HepG2 (cell line): Measurements from ENCODE around the gene PMAIP1. TPM values are rescaled to one million over a fixed set of nuclear protein-coding genes. Genes with fewer than 3 reads are reported as not detected.
"Not testable (repeated sequence)": the region's sequence is repeated elsewhere in the genome, so short reads cannot be mapped to it uniquely, and the experiment has no call there.

Source experiments
- ATAC-seq: fragments of 200-7000 bp; cut with Tn5 transposase; 3 replicates; pipeline ENCODE4 v1.9.1; 2020; ENCODE audit warnings: mild to moderate bottlenecking, moderate library complexity
- BruUV-seq: library from RNA; stranded (reverse); fragments of 400-500 nt; replicated peaks from 2 replicates; lab custom pipeline; 2021; lab: Mats Ljungman, UMichigan
- CTCF ChIA-PET: fragments of 300-600 bp; formaldehyde crosslinking; extraction: SDS; loops from one replicate; lab custom pipeline; 2021; ENCODE audit warnings: low total read pairs, inconsistent platforms, low intra/inter-chr PET ratio; lab: Yijun Ruan, JAX
- POLR2A ChIA-PET: fragments of 350-600 bp; sonication (Branson Sonifier 250); formaldehyde crosslinking; loops from one replicate; lab custom pipeline; 2020; ENCODE audit warnings: antibody characterized with exemption, inconsistent platforms; lab: Yijun Ruan, JAX
- DNase-seq: peaks from one replicate; pipeline ENCODE4 v3.0.0-alpha.2; 2015; ENCODE audit warnings: low spot score
- FAIRE-seq: peaks from 3 replicates; lab custom pipeline; 2011; peaks lifted over from hg19 to GRCh38; lab: Jason Lieb, UNC
- H2AFZ ChIP-seq: one replicate; pipeline ENCODE4 v1.6.1; 2011; ENCODE audit warnings: low read length, inconsistent platforms
- H3K27ac ChIP-seq: fragments of 300-600 bp; 3 replicates; pipeline ENCODE4 v1.8.0; 2011; ENCODE audit warnings: mixed run types, mild to moderate bottlenecking, mixed read lengths, low read length, inconsistent platforms; ENCODE audit not compliant: insufficient read depth; ENCODE audit errors: extremely low read length
- H3K27me3 ChIP-seq, 2 experiments: fragments of 200-600 bp in 1 of 2; 2 replicates in 1 of 2; 3 replicates in 1 of 2; pipeline versions ENCODE4 v1.6.0 to v1.8.0; 2011; ENCODE audit warnings: low read length in 2 of 2, mild to moderate bottlenecking in 2 of 2, moderate library complexity in 2 of 2, inconsistent platforms in 1 of 2; ENCODE audit not compliant: insufficient read depth in 2 of 2, control insufficient read depth in 1 of 2
- H3K36me3 ChIP-seq, 2 experiments: fragments of 200-600 bp in 1 of 2; replicated peaks in 1 of 2; 2 replicates in 1 of 2; 3 replicates in 1 of 2; pipeline versions ENCODE4 v1.5.1 to v1.8.0; 2011; ENCODE audit warnings: low read length in 2 of 2, inconsistent platforms in 1 of 2; ENCODE audit not compliant: insufficient read depth in 2 of 2, control insufficient read depth in 1 of 2
- H3K4me1 ChIP-seq: 2 replicates; pipeline ENCODE4 v1.5.1; 2012; ENCODE audit warnings: low read length, inconsistent platforms; ENCODE audit not compliant: insufficient read depth
- H3K4me2 ChIP-seq: 2 replicates; pipeline ENCODE4 v1.6.0; 2011; ENCODE audit warnings: low read depth, low read length, inconsistent platforms
- H3K4me3 ChIP-seq, 3 experiments: fragments of 200-600 bp in 1 of 3; sonication (generic), shearing (Covaris generic) in 1 of 3; replicated peaks in 1 of 3; 2 replicates each; pipeline ENCODE4 v1.5.1; 2011 to 2016; ENCODE audit warnings: low read length in 3 of 3, inconsistent platforms in 2 of 3, low read depth in 2 of 3, mild to moderate bottlenecking in 2 of 3, control low read depth in 1 of 3, mixed read lengths in 1 of 3; ENCODE audit not compliant: insufficient read depth in 1 of 3
- H3K79me2 ChIP-seq: one replicate; pipeline ENCODE4 v1.6.1; 2011; ENCODE audit warnings: low read length, inconsistent platforms; ENCODE audit not compliant: insufficient read depth
- H3K9ac ChIP-seq: 2 replicates; pipeline ENCODE4 v1.6.0; 2011; ENCODE audit warnings: mild to moderate bottlenecking, low read depth, low read length, inconsistent platforms; ENCODE audit not compliant: insufficient read depth
- H3K9me3 ChIP-seq: 2 replicates; pipeline ENCODE4 v1.5.1; 2012; ENCODE audit warnings: mild to moderate bottlenecking, low read length
- H4K20me1 ChIP-seq: 2 replicates; pipeline ENCODE4 v1.6.0; 2011; ENCODE audit warnings: inconsistent platforms, mild to moderate bottlenecking, low read length, moderate library complexity; ENCODE audit not compliant: insufficient read depth
- ARNTL ChIP-seq: sonication (generic); formaldehyde crosslinking; IDR thresholded peaks from 2 replicates; pipeline ENCODE4 v1.4.0; 2020; ENCODE audit warnings: mild to moderate bottlenecking, missing genetic modification reagents
- ATAD3A ChIP-seq: sonication (generic); formaldehyde crosslinking; IDR thresholded peaks from 2 replicates; pipeline ENCODE4 v1.4.0; 2020; ENCODE audit warnings: missing genetic modification reagents
- FOSL1 ChIP-seq: sonication (generic); formaldehyde crosslinking; IDR thresholded peaks from 2 replicates; pipeline ENCODE4 v1.9.0; 2021; ENCODE audit warnings: missing genetic modification reagents, borderline replicate concordance
- FOXM1 ChIP-seq: sonication (generic); formaldehyde crosslinking; IDR thresholded peaks from 2 replicates; pipeline ENCODE4 v1.5.0; 2020; ENCODE audit warnings: missing genetic modification reagents
- FOXP1 ChIP-seq, 2 experiments: fragments of 450-650 bp in 1 of 2; IDR thresholded peaks; 2 replicates each; pipeline ENCODE4 v1.6.1; 2017 to 2018; ENCODE audit warnings: antibody characterized with exemption in 1 of 2
- HNRNPK ChIP-seq: fragments of 200-400 bp; formaldehyde crosslinking; IDR thresholded peaks from 2 replicates; pipeline ENCODE4 v1.6.1; 2018; ENCODE audit warnings: low read length, low read depth, moderate library complexity, mild to moderate bottlenecking; ENCODE audit not compliant: poor library complexity, severe bottlenecking
- KLF6 ChIP-seq: IDR thresholded peaks from 2 replicates; pipeline ENCODE4 v1.8.0; 2016; ENCODE audit warnings: missing biosample characterization, missing genetic modification reagents
- MIER3 ChIP-seq: IDR thresholded peaks from 2 replicates; pipeline ENCODE4 v1.6.1; 2016; ENCODE audit warnings: missing compliant biosample characterization, borderline replicate concordance
- SIX4 ChIP-seq: sonication (generic); formaldehyde crosslinking; IDR thresholded peaks from 2 replicates; pipeline ENCODE4 v1.4.0; 2020; ENCODE audit warnings: missing genetic modification reagents
- ZNF543 ChIP-seq: sonication (generic); formaldehyde crosslinking; IDR thresholded peaks from 2 replicates; pipeline ENCODE4 v1.4.0; 2020; ENCODE audit warnings: mild to moderate bottlenecking, missing genetic modification reagents
- ZNF724P ChIP-seq: sonication (generic); formaldehyde crosslinking; IDR thresholded peaks from 2 replicates; pipeline ENCODE4 v1.8.0; 2022; ENCODE audit warnings: missing genetic modification reagents, borderline replicate concordance
- ZNF780A ChIP-seq: sonication (generic); formaldehyde crosslinking; IDR thresholded peaks from 2 replicates; pipeline ENCODE4 v1.8.0; 2022; ENCODE audit warnings: mild to moderate bottlenecking, missing genetic modification reagents, moderate library complexity
- WGBS: methylation state at CpG from one replicate; pipeline ENCODE4 v1.1.6; 2017; ENCODE audit warnings: low lambda C conversion rate; 5-methylcytosine and 5-hydroxymethylcytosine counted together
- in situ Hi-C: cut with HindIII; loops from 2 replicates; pipeline ENCODE4 v1.10.0; 2017; ENCODE audit warnings: low pct_unique_long_range_greater_than_20kb; ENCODE audit not compliant: extremely low pct_ligation_motif_present
- intact Hi-C: fragments of 100-400 bp; cut with micrococcal nuclease; formaldehyde crosslinking; loops from one replicate; pipeline ENCODE4 v1.10.0; 2022; ENCODE audit not compliant: unreplicated experiment
- polyA plus RNA-seq, 8 experiments: library from polyadenylated mRNA; depleted of rRNA in 3 of 8; stranded (reverse) in 7 of 8; unstranded in 1 of 8; fragments of >200 nt; fragmentation: Illumina TruSeq in 4 of 8; extraction: Trizol in 4 of 8; gene quantifications; 2 replicates each; pipeline versions ENCODE4 v1.2.1 to v1.2.3, GENCODE V29; 2011 to 2016; ENCODE audit warnings: low read depth in 4 of 8, missing spikeins in 1 of 8, mixed read lengths in 1 of 8; ENCODE audit not compliant: insufficient read depth in 1 of 8
- total RNA-seq, 5 experiments: library from RNA; depleted of rRNA; stranded (reverse); fragments of >200 nt; fragmentation: Illumina TruSeq; extraction: Trizol; gene quantifications; 2 replicates each; pipeline ENCODE4 v1.2.3, GENCODE V29; 2016; ENCODE audit warnings: low read depth in 1 of 5
- TF ChIP-seq, protein P1 (sequence below): sonication (generic); formaldehyde crosslinking; conservative IDR thresholded peaks from 2 replicates; pipeline ENCODE4 v1.8.0; 2022; ENCODE audit warnings: low read depth, missing genetic modification reagents

Gene PMAIP1
- total and polyA plus RNA-seq, 2 of the 13 experiments (the other 11 are each of a cell fraction or from before 2014, with no cell fraction given): 1.5 to 1.7 TPM

DNA sequence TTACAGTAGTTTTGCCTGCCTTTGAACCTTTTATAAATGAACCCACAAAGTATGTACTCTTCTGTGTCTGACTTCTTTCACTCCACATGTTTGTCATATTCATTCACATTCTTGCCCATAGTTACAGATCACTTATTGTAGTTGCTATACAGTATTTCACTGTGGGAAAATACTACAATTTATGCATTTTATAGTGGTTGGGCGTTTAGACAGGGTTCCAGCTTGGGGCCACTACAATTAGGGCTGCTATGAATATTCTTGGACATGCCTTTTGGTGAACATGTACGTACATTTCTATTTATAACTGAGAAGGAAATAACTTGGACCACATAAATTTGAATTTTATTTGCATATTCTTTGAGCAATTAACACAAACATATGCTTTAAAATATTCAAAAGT, 15.4 kb upstream of the PMAIP1 start:
- BruUV-seq: no TSS peak
- Histone ChIP-seq H3K9ac (no peak overlapping the region), H3K9me3 (no peaks in the 10 kb centered on the region), H3K4me2 (no peak overlapping the region), H4K20me1 (no peaks in the 10 kb centered on the region), H3K79me2 (no peaks in the 10 kb centered on the region), H2AFZ (no peak overlapping the region), H3K4me1 (peaks cover 21% of the 10 kb centered on the region), H3K4me3 (no peak overlapping the region), H3K36me3 (no peaks in the 10 kb centered on the region), H3K27me3 (no peaks in the 10 kb centered on the region), H3K27ac (no peak overlapping the region)
- in situ Hi-C loops: no loop called here
- TF ChIP-seq, protein P1, sequence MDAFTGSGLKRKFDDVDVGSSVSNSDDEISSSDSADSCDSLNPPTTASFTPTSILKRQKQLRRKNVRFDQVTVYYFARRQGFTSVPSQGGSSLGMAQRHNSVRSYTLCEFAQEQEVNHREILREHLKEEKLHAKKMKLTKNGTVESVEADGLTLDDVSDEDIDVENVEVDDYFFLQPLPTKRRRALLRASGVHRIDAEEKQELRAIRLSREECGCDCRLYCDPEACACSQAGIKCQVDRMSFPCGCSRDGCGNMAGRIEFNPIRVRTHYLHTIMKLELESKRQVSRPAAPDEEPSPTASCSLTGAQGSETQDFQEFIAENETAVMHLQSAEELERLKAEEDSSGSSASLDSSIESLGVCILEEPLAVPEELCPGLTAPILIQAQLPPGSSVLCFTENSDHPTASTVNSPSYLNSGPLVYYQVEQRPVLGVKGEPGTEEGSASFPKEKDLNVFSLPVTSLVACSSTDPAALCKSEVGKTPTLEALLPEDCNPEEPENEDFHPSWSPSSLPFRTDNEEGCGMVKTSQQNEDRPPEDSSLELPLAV (CRISPR knock-in tag): no peak
- CTCF ChIA-PET: no interaction called here
- POLR2A ChIA-PET: no interaction called here
- ATAC-seq (no peak), DNase-seq (no peak), FAIRE-seq (no peak)
- intact Hi-C loops: no loop called here
- WGBS: 25% methylated on average over 2 of the region's 2 CpGs

DNA sequence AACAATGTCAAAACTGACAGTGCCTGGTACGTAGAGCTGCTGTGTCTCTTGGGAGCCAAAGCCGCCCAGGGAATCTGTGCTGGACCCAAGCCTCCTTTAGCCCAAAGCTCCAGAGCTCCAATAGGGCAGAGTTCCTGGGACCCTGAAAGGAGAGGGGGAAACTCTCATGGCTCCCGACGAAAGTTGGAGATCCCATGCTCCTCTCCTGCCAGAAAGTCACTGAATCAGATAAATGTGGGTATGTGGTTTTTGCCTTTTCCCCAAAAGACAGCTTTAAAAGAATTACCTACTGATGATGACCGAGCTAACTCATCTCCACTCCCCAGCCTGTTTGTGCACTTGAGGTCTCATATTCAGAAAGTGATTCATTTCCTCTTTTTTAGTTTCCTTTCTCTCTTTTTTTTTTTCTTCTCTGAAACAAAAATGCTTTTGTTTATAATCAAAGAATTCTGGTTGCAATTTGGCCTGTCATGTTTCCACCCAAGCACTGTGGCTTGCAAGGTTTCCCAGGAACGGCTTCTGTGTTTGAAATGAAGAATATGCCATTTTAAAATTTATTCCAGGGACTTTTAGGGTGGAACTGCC, 14.1 kb upstream of the PMAIP1 start:
- H3K27me3 ChIP-seq: no peaks in the 10 kb centered on the region
- no peak overlapping the region for H3K9ac ChIP-seq
- H3K79me2 ChIP-seq: no peaks in the 10 kb centered on the region
- H3K4me2 ChIP-seq: no peak overlapping the region
- BruUV-seq: no TSS peak
- no peaks in the 10 kb centered on the region for H4K20me1 ChIP-seq
- ChIA-PET POLR2A (interaction anchor here (0.5 kb wide), 1 partner anchor 1478 kb away, joined by 3 read pairs; no protein-coding TSS in a partner anchor), CTCF (no interaction called here)
- H3K27ac ChIP-seq: no peak overlapping the region
- DNase-seq (no peak), ATAC-seq (no peak), FAIRE-seq (no peak)
- no peak overlapping the region for H3K4me3 ChIP-seq
- WGBS: 25% methylated on average over 5 of the region's 6 CpGs
- TF ChIP-seq HNRNPK: no peak
- no peak for TF ChIP-seq ATAD3A (CRISPR knock-in tag)
- no peak for TF ChIP-seq MIER3 (CRISPR knock-in tag)
- no peak for TF ChIP-seq ZNF724P (CRISPR knock-in tag)
- no peak for TF ChIP-seq ZNF780A (CRISPR knock-in tag)
- no peak for TF ChIP-seq SIX4 (CRISPR knock-in tag)
- TF ChIP-seq FOXP1 (IDR thresholded peaks at IDR 0.05): no peak
- TF ChIP-seq FOXP1 (CRISPR knock-in tag; IDR thresholded peaks at IDR 0.05): no peak
- TF ChIP-seq KLF6 (CRISPR knock-in tag): no peak
- TF ChIP-seq FOXM1: no peak
- TF ChIP-seq FOSL1: no peak
- TF ChIP-seq ZNF543 (CRISPR knock-in tag): no peak
- TF ChIP-seq ARNTL: no peak
- peaks cover 21% of the 10 kb centered on the region for H3K4me1 ChIP-seq
- in situ Hi-C loops: no loop called here
- H3K9me3 ChIP-seq: no peaks in the 10 kb centered on the region
- no peaks in the 10 kb centered on the region for H3K36me3 ChIP-seq
- no peak overlapping the region for H2AFZ ChIP-seq
- intact Hi-C loops: no loop called here

DNA sequence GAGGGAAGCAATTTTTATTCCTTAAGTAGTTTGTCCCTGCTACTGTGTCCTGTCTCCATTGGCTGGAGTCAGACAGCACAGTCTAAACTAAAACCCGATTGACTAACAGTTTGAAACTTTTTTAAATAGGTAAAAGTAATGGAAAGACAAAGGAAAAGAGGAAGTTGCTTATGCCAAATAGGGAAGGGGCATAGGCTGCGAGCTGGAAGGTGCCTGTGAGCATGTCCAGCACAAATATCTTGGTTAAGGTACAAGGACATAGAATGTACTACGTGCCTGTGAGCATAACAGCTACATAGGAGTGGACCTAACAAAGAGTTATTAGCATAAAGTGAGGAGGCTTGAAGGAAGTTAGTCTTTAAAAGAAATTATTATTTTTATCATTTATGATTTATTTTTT, 13.4 kb upstream of the PMAIP1 start:
- H3K4me1 ChIP-seq: peaks cover 14% of the 10 kb centered on the region
- DNase-seq, BruUV-seq, intact Hi-C loops, H3K27ac ChIP-seq, H4K20me1 ChIP-seq, H3K9me3 ChIP-seq, CTCF ChIA-PET, H3K27me3 ChIP-seq, in situ Hi-C loops, H3K79me2 ChIP-seq, H2AFZ ChIP-seq, ATAC-seq, POLR2A ChIA-PET, H3K36me3 ChIP-seq, H3K9ac ChIP-seq, H3K4me3 ChIP-seq, H3K4me2 ChIP-seq, FAIRE-seq: not testable (repeated sequence)
- 3% methylated on average over 3 of the region's 3 CpGs for WGBS
